ENCODE measurements around the gene SLC51A. TPM values are rescaled to one million over a fixed set of nuclear protein-coding genes. Genes with fewer than 3 reads are reported as not detected.
A peak's percentile ranks its signal among the peaks of the same experiment; 100 is the strongest.

The SLC51A gene
- total and polyA plus RNA-seq, 8 donors: 1.2 to 10.4 (median 7.9) TPM; not detected in 1

DNA sequence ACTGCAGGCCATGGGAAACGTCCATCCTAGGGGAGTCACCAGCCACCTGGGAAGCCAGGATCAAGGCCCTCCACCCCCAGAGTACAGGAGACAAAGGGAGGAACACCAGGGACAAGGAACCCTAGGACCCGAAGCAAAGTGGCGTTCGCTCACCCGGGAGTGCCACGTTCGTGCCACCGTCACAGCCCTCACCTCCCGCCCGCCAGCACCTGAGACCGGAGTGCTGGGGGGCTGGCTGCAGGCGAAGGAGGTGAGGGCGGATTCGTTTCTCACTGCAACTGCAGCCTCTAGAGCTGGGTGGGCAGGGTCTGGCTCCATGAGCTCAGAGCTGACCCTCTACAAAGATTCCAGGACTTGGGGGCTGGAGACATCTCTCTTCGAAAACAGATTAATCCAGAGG, 31.5 kb upstream of the SLC51A start:
- no peak for ATAC-seq
- Histone ChIP-seq H3K4me1 (peaks cover 8 to 23% of the 10 kb centered on the region in 2 donors), H3K27me3 (no peaks in the 10 kb centered on the region), H3K4me3 (no peak overlapping the region), H3K9me3 (no peaks in the 10 kb centered on the region), H3K36me3 (no peaks in the 10 kb centered on the region), H3K27ac (no peak overlapping the region)
- DNase-seq: no peak
- TF ChIP-seq, protein P1, sequence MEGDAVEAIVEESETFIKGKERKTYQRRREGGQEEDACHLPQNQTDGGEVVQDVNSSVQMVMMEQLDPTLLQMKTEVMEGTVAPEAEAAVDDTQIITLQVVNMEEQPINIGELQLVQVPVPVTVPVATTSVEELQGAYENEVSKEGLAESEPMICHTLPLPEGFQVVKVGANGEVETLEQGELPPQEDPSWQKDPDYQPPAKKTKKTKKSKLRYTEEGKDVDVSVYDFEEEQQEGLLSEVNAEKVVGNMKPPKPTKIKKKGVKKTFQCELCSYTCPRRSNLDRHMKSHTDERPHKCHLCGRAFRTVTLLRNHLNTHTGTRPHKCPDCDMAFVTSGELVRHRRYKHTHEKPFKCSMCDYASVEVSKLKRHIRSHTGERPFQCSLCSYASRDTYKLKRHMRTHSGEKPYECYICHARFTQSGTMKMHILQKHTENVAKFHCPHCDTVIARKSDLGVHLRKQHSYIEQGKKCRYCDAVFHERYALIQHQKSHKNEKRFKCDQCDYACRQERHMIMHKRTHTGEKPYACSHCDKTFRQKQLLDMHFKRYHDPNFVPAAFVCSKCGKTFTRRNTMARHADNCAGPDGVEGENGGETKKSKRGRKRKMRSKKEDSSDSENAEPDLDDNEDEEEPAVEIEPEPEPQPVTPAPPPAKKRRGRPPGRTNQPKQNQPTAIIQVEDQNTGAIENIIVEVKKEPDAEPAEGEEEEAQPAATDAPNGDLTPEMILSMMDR (IDR thresholded peaks at IDR 0.05): no peak
- intact Hi-C loops (cut with DNase I): no loop called here

- Histone ChIP-seq H3K27ac (no peak overlapping the region), H3K36me3 (no peaks in the 10 kb centered on the region), H3K4me3 (no peak overlapping the region), H3K9me3 (no peaks in the 10 kb centered on the region), H3K27me3 (no peaks in the 10 kb centered on the region), H3K4me1 (peaks cover 8 to 22% of the 10 kb centered on the region in 2 donors)
- peak; percentile 13 for ATAC-seq
- DNase-seq: peak in 1 of 4 donors; percentile 49
- TF ChIP-seq, protein P1 (IDR thresholded peaks at IDR 0.05): no peak
- intact Hi-C loops (cut with DNase I): no loop called here
Observed at GRCh38 chr3:196186651-196187573, 29.4 kb upstream of the SLC51A start.

DNA sequence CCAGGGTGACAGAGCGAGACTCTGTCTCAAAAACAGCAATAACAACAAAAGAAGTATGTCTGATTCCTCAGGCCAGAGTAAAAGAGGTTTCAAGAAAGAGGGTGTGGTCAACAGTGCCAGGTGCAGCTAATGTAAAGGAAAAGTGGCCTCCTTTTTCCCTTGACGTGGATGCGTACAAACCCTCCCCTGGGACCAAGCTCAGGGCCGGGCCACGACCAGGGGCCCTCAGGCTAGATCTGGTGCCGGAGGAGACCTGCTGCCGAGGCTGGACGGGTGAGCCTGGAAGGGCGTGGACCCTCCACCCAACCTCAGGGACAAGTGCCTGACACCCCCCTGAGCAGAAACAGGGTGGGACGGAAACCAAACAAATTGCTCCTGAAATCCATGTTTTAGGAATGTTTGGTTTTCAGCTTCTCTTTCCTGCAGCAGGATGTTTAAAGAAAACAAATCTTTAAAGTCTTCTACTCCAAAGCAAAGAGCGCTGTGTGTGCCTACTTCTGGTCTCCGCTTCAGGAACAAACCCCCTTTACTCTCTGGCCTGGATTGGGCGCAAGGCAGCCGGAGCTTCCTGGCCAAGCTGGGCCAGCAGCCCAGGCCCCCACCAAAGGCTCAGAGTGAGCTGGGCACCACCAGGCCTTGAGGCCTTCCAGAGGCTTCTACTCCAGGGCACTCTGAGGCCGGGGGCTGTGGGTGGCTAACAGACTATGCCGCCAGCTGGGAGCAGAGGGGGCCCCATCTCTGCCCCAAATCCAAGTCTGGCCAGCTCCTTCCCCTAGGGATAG, 26.6 kb upstream of the SLC51A start:
- intact Hi-C loops (cut with DNase I): loop anchor here in 1 of 2 donors (5.0 kb wide), 1 partner anchor 117 kb away; no protein-coding TSS in a partner anchor
- ATAC-seq (no peak), DNase-seq (peak in 1 of 4 donors; percentile 70)
- peaks cover 8 to 50% of the 10 kb centered on the region in 2 donors for H3K4me1 ChIP-seq
- no peaks in the 10 kb centered on the region for H3K27me3 ChIP-seq
- no peak overlapping the region for H3K27ac ChIP-seq
- H3K4me3 ChIP-seq: no peak overlapping the region
- no peaks in the 10 kb centered on the region for H3K9me3 ChIP-seq
- TF ChIP-seq, protein P1 (IDR thresholded peaks at IDR 0.05): no peak
- H3K36me3 ChIP-seq: no peaks in the 10 kb centered on the region

DNA sequence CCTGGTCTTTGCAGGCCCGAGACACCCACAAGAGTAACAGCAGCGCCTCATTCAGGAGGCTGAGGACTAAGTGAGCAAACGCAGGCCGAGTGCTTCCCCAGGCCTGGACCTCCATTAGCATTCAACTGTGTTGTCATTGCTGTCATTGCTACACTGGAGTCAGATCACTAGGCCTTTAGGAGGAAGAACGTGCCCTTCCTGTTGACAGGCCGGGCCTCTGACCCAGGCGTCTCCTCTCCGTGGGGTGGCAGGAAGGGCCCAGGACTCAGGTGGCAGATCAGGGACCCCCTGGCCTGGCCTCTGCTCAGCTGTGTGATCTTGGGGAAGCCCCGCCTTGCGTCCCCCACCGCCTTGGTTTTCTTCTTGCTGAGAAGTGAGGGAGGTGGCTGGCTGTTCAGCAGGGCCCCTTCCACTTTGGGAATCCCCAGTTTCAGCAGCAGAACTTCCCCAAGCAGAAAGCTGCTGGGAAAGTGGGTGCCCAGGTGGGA, 24.3 kb upstream of the SLC51A start:
- Histone ChIP-seq H3K9me3 (no peaks in the 10 kb centered on the region), H3K4me1 (peaks cover 3 to 58% of the 10 kb centered on the region in 2 donors), H3K27ac (peak overlapping the region; percentile 77 to 94), H3K36me3 (no peaks in the 10 kb centered on the region), H3K4me3 (no peak overlapping the region), H3K27me3 (no peaks in the 10 kb centered on the region)
- peak; percentile 9 for ATAC-seq
- DNase-seq: peak in 1 of 4 donors; percentile 86
- TF ChIP-seq, protein P1 (IDR thresholded peaks at IDR 0.05): no peak
- intact Hi-C loops (cut with DNase I): loop anchor here in 1 of 2 donors (5.0 kb wide), 1 partner anchor 120 kb away; no protein-coding TSS in a partner anchor

All from left lung (tissue), 10 donors.